Measurements from ENCODE around the gene SRGAP1.
"Not testable (repeated sequence)": the region's sequence is repeated elsewhere in the genome, so short reads cannot be mapped to it uniquely, and the experiment has no call there.

Gene SRGAP1

GRCh38 chr12:64181430-64182291 is 337.2 kb downstream of the SRGAP1 start:
- DNase-seq: no peak

- no peak for DNase-seq
Observed at GRCh38 chr12:64184216-64184615, 339.7 kb downstream of the SRGAP1 start.

- DNase-seq: no peak
Observed at GRCh38 chr12:64186789-64187188, 342.3 kb downstream of the SRGAP1 start.

- no peak for DNase-seq
Observed at GRCh38 chr12:64187370-64187769, 342.9 kb downstream of the SRGAP1 start.

- DNase-seq: no peak
Observed at GRCh38 chr12:64187794-64188193, 343.3 kb downstream of the SRGAP1 start.

GRCh38 chr12:64189530-64189929 is 345.0 kb downstream of the SRGAP1 start:
- no peak for DNase-seq

GRCh38 chr12:64190140-64190539 is 345.6 kb downstream of the SRGAP1 start:
- no peak for DNase-seq

- DNase-seq: no peak
Observed at GRCh38 chr12:64192644-64193444, 348.3 kb downstream of the SRGAP1 start.

- no peak for DNase-seq
Observed at GRCh38 chr12:64193931-64194330, 349.4 kb downstream of the SRGAP1 start.

GRCh38 chr12:64194333-64195149 is 350.0 kb downstream of the SRGAP1 start:
- DNase-seq: no peak

- not testable (repeated sequence) for DNase-seq
Observed at GRCh38 chr12:64195841-64196240, 351.3 kb downstream of the SRGAP1 start.

- no peak for DNase-seq
Observed at GRCh38 chr12:64203036-64203435, 358.5 kb downstream of the SRGAP1 start.

GRCh38 chr12:64203775-64204174 is 359.3 kb downstream of the SRGAP1 start:
- DNase-seq: no peak

- DNase-seq: no peak
Observed at GRCh38 chr12:64205542-64205941, 361.0 kb downstream of the SRGAP1 start.

GRCh38 chr12:64207453-64207852 is 363.0 kb downstream of the SRGAP1 start:
- no peak for DNase-seq

Data from activated T-cell treated with anti-CD3 and anti-CD28 coated beads, Interleukin-2, amount 50 U/mL, for 1 hour (primary cell).